HG03460 (cell line): Measurements from ENCODE around the gene DENR.
"Not testable (repeated sequence)": the region's sequence is repeated elsewhere in the genome, so short reads cannot be mapped to it uniquely, and the experiment has no call there.

ENCODE experiments used
- ATAC-seq: cut with Tn5 transposase; IDR thresholded peaks from one replicate; pipeline ENCODE4 v1.9.1; 2021; ENCODE audit not compliant: unreplicated experiment

DENR gene

DNA sequence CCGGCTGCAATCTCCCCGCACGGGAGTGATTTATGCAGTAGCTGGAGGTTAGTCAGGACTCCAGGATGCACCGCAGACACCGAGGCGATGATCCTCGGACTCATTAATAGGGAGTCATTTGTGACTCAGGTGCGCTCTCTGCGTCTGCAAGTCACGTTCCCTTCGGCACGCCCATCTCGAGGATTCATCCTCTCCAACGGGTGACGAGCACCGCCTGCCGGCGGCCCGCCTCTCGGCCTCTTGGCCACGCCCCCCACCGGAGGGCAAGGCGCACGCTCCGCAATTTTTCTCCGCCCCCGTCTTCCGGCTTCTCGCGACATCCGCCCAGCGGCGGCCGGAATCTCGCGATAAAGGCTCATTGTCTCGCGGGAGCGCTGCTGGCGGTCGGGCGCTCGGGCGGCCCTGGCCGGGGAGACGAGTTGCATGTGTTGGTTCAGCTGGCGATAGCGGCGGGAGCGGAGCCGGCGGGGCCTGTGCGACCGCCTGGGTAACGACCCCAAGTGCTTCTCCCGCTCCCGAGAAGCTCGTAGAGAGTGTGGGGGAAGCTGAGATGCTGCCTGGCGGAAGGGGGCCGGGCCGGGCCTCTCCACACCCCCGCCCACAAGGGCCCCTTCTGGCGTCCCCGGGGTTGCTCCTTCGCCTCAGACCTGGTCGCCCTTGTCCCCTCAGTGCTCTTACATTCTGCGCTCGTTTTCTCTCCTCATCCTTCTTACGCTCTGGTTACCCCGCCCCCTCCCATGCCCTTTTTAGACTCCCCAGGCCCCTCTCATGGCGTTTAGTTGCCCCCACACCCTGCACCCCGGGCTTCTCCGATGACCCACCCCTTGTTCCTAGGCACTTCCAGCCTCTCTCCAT lies at the start of gene DENR:
Gene DENR, plus strand, starts transcription at position 361 of the 855 bp plus-strand sequence. CDS start 878 bp downstream, outside the sequence.
- peak; percentile 89 for ATAC-seq

DNA sequence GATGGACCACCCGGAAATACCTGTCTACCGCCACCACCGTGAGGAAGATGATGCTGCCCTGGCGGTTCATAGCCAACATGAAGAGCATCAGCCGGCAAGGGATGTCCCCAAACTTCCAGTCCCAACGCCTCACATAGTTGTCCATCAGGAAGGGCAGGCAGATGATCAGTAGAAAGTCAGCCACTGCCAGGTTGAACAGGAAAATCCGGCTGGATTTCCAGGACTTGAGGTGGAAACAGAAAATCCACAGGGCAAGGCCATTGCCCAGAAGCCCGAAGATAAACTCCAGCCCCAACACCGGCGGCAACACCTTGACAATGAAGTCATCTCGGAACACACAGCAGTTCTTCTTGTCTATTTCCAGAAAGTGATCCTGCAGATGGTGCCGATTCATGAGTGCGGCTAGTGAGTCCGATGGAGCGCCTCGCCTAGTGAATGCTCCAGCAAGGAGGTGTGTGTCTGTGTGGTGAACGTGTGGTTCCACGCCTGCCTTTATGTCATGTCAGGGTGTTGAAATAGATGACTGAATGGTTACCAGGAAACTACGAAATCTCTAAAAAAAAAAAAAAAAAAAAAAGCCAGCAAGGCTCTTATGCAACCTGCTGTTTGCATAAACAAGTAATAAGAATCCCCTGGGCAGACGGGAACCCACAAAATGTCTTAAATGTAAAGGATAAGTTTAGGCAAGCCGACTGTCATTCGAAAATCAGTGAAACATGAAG lies 49.6 kb upstream of the DENR start, which contains the start of gene HCAR2:
Gene HCAR2, minus strand, starts transcription at position 468 of the 722 bp plus-strand sequence. Its CDS starts 74 bp downstream, at position 394.
- not testable (repeated sequence) for ATAC-seq

DNA sequence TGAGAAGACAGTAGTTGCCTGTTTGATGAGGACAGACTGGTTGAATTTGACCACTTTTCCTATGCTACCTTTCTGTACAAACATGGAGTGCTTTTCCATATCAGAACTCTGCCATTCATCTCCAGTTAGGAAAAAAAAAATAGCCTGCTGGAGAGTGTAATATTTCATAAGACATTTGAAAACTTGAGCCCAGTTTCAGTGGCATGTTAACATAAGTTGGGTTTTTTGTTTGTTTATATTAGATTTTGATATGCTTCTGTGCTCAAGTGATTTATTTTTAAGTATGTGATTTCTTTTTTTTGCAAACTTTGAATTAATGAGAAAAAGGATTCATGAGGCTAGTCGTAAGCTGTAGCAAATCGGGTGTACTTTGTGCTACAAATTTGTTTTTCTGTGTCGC lies 48.8 kb upstream of the DENR start:
- not testable (repeated sequence) for ATAC-seq

DNA sequence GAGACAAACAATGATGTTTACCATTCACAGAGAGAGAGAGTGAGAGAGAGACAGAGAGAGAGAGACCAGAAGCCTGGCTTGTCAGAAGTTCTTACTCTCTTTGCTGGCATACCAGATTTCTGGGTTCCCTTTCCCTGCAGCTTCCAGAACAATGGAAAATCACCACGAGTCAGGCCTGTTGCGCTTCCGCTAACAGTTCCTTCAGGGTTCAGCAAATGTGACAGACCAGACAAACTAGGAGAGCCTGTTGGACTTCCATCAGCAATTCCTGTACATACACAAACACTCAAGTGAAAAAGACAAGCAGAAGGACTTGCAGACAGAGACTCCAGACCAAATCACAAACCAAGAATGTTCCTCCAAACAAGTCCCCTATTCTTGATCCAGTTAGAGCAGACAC lies 43.3 kb upstream of the DENR start:
- ATAC-seq = not testable (repeated sequence)

GRCh38 chr12:122710341-122710740 lies 42.3 kb upstream of the DENR start:
- ATAC-seq = not testable (repeated sequence)

DNA sequence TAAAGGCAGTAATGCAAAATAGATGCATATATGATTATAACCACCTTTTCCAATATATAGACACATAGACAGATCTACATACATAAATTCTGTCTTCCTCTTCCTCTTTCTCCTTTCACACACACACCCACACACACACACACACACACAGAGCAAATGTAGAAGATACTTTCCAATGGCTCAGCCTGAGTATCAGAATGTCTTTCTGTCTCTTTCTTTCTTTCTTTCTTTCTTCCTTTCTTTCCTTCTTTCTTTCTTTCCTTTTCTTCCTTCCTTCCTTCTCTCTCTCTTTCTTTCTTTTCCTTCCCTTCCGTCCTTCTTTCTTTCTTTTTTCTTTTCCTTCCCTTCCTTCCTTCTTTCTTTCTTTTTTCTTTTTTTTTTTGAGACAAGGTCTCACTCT lies 41.4 kb upstream of the DENR start:
- ATAC-seq = not testable (repeated sequence)

DNA sequence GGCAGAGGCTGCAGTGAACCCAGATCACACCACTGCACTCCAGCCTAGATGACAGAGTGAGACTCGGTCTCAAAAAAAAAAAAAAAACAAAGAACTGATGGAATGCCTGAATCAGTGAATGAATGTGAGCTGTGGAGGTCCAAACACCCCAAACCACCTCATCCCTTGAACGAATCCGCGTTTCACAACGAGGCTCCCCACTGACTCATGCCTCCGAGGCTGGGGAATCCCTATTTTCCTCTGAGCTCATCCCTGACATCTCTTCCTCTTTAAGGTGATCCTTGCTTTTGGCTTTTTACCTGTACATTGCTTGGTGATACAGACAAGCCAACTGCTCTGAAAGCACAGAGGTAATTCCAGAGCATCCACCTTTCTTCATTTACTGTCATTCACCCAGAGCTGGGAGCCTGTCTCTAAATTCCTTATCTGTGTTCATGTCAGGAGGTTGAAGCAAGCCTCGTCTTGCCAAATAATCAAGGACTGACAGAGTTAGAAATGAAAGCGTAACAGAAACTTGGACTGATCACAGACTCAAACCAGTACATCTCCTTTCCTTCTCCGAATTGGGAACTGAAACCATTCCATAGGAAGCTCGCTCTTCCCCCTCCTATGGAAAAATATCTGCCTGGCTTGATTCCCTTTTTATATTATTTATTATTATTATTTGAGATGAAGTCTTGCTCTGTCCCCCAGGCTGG lies 39.0 kb upstream of the DENR start:
- not testable (repeated sequence) for ATAC-seq

DNA sequence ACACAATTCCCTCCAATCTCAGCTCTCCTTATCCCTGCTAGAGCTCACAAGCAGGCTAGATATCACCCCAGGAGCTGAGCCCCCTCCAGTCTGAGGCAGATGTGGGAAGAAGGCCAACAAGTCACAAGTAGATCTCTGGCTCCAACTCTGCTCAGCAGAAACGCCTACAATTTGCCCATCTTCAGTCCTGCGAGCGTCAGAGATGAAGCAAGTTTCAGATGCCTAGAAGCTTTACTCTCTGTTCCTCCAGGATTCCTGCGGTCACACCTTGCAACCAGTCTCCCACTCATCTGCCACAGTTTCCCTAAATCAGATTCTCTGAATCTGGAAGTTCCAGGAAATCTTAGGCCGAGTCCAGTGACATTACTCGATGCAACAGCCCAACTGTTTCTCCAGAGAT lies 37.4 kb upstream of the DENR start:
- not testable (repeated sequence) for ATAC-seq

GRCh38 chr12:122716658-122717057 lies 36.0 kb upstream of the DENR start, which contains the start of gene HCAR3:
Gene HCAR3, minus strand, starts transcription at chr12:122716811. Its CDS starts 74 bp downstream, at chr12:122716737.
- ATAC-seq = not testable (repeated sequence)

GRCh38 chr12:122721057-122721545 lies 31.5 kb upstream of the DENR start:
- no peak for ATAC-seq

- ATAC-seq = no peak
Observed at GRCh38 chr12:122722387-122722786, 30.2 kb upstream of the DENR start.

- peak; percentile 50 for ATAC-seq
Observed at GRCh38 chr12:122724641-122725243, 27.9 kb upstream of the DENR start.

DNA sequence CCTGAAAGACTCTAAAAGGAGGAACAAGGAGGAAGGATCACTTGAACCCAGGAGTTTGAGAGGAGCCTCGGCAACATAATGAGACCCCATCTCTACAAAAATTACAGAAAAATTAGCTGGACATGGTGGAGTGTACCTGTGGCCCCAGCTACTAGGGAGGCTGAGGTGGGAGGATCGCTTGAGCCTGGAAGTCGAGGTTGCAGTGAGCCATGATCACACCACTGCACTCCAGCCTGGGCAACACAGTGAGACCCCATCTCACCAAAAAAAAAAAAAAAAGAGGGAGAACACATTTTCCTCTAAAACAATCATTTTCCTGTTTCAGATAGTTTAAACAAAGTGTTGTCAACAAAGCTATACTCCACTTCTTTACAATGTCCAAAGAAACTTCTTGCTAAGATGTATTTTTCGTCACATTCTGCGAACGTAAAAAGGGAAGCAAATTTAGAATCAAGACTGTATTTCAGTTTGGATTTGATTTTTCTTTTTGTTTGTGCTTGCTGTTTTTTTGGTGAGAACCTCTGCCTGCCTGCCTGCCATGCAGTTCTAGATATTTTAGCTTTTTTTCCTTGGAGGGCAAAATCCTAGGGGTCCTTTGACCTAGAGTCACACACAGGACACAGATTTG lies 27.1 kb upstream of the DENR start:
- no peak for ATAC-seq

- ATAC-seq = no peak
Observed at GRCh38 chr12:122726080-122726558, 26.5 kb upstream of the DENR start.

DNA sequence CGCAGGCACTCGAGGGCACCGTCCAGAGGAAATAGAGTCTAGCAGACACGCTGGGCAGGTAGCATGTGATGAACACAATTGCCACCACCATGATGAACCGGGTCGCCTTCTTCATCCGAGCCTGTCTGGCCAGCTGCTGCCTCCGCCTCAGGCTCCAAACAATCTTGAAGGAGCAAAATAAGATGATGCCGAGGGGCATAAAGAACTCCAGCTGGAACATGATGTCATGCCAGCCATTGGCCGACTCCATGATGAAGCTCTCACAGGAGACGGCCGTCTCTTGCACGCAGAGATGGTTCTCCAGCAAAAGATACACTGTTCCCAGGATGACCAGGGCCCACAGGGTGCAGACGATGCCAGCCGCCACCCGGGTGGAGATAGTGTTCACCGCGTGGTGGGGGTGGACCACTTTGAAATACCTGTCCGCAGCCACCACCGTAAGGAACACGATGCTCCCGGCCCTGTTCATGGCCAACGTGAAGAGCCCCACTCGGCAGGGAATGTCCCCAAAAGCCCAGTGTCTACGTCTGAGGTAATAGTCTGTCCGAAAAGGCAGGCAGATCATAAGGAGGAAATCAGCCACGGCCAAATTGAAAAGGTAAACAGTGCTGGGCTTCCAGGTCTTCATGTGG lies 22.9 kb upstream of the DENR start:
- no peak for ATAC-seq

DNA sequence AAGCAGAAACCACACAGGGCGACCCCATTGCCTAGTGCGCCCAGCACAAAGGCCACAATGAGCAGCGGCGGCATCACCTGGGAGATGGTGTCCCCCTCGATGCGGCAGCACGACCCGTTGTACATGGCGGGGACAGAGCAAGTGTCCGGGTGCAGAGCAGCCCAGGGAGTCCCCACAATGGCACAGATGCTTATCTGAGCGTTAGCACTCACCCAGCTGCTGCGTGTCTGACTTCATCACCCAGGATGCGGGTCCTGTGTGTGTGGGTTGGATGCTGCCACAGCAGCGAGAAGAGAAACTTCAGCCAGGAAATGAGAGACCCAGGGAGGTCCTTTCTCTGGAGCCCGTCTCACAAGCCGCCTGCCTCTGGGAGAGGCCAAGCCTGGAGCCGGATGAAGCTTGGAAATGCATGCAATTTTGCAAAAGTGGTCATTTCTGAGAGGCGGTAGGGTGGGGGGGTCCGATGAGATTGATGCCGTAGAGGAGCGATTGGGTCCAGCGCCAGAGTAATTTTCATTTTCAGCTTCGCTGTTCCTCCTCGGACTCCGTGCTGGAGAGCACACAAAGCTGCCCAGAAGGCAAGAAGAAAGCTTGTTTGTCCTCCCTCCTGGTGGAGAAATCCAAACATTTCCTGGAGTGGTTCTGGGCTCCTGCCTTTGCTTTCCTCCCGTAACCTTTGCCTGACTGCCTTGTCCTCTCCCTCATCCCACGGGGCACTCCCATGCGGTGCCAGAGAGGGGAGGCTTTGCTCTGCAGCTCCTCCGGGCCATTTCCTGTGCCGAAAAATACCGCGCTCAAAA lies 22.2 kb upstream of the DENR start, which contains the start of gene HCAR1:
Gene HCAR1, minus strand, starts transcription at position 630 of the 800 bp plus-strand sequence. Its CDS starts 505 bp downstream, at position 125.
- ATAC-seq = no peak

DNA sequence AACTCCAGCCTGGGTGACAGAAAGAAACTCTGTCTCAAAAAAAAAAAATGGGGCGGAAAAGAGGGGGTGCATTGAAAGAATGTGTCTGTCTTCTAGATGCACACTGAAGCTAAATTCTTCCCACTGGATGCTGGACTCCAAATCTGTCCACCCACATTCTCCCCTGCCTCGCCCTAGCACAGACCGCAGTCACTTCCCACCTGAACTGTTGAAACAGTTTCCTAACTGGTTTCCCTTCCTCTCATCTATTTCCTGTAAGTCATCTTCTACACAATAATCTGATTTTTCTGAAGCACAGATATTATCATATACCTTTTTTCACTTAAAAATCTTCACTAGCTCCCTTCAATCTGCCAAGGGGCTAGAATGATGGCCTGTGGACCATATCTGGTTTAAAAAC lies 20.5 kb upstream of the DENR start:
- no peak for ATAC-seq

- ATAC-seq = no peak
Observed at GRCh38 chr12:122732611-122733010, 20.0 kb upstream of the DENR start.

GRCh38 chr12:122738571-122738970 lies 14.1 kb upstream of the DENR start:
- ATAC-seq = no peak
